T-helper 17 cell (primary cell): ENCODE results near the gene IFNLR1. TPM values are rescaled to one million over a fixed set of nuclear protein-coding genes. Genes with fewer than 3 reads are reported as not detected.

Experiments
- ATAC-seq: fragments of 150-1000 bp; cut with Tn5 transposase; 2 replicates; pipeline ENCODE4 v1.10.0; 2021; ENCODE audit warnings: mild to moderate bottlenecking, moderate library complexity
- DNase-seq, 3 donors: peaks; one replicate each; pipeline versions ENCODE4 v3.0.0 to v3.0.0-alpha.2; 2020 to 2021
- H3K9me3 ChIP-seq: one replicate; pipeline ENCODE4 v1.7.0; 2013; ENCODE audit warnings: low read length, mild to moderate bottlenecking; ENCODE audit not compliant: control insufficient read depth, poor library complexity, severe bottlenecking
- H3K27ac Mint-ChIP-seq: one replicate; pipeline ENCODE4 v1.8.0; 2022; ENCODE audit warnings: mild to moderate bottlenecking, moderate library complexity, mixed read lengths
- H3K27me3 Mint-ChIP-seq: one replicate; pipeline ENCODE4 v1.8.0; 2022; ENCODE audit warnings: mixed read lengths
- H3K36me3 Mint-ChIP-seq: one replicate; pipeline ENCODE4 v1.8.0; 2022; ENCODE audit warnings: low read depth, mixed read lengths
- H3K4me1 Mint-ChIP-seq: one replicate; pipeline ENCODE4 v1.8.0; 2022; ENCODE audit warnings: mild to moderate bottlenecking, mixed read lengths
- H3K4me3 Mint-ChIP-seq: one replicate; pipeline ENCODE4 v1.8.0; 2022; ENCODE audit warnings: mild to moderate bottlenecking, moderate library complexity, mixed read lengths
- total RNA-seq, 4 donors: library from RNA in 2 of 4; stranded (reverse) in 2 of 4; gene quantifications; one replicate each; pipeline ENCODE4 v1.2.3 and lab custom pipeline; 2022 to 2026

Gene IFNLR1
- total RNA-seq, 2 donors from 2014 or later: 0.65 to 1.3 TPM

GRCh38 chr1:24161270-24161669 is 25.8 kb downstream of the IFNLR1 start:
- Mint-ChIP-seq H3K27me3 (no peaks in the 10 kb centered on the region), H3K4me1 (peaks cover 3% of the 10 kb centered on the region), H3K36me3 (peaks cover 2% of the 10 kb centered on the region), H3K4me3 (no peak overlapping the region), H3K27ac (no peak overlapping the region)
- DNase-seq (no peak), ATAC-seq (no peak)
- H3K9me3 ChIP-seq: no peaks in the 10 kb centered on the region

- no peak for DNase-seq
- Mint-ChIP-seq H3K4me1 (peaks cover 3% of the 10 kb centered on the region), H3K36me3 (peaks cover 2% of the 10 kb centered on the region), H3K27ac (no peak overlapping the region), H3K27me3 (no peaks in the 10 kb centered on the region), H3K4me3 (no peak overlapping the region)
- H3K9me3 ChIP-seq: no peaks in the 10 kb centered on the region
- ATAC-seq: no peak
Measured at GRCh38 chr1:24159366-24159765, 27.7 kb downstream of the IFNLR1 start.

DNA sequence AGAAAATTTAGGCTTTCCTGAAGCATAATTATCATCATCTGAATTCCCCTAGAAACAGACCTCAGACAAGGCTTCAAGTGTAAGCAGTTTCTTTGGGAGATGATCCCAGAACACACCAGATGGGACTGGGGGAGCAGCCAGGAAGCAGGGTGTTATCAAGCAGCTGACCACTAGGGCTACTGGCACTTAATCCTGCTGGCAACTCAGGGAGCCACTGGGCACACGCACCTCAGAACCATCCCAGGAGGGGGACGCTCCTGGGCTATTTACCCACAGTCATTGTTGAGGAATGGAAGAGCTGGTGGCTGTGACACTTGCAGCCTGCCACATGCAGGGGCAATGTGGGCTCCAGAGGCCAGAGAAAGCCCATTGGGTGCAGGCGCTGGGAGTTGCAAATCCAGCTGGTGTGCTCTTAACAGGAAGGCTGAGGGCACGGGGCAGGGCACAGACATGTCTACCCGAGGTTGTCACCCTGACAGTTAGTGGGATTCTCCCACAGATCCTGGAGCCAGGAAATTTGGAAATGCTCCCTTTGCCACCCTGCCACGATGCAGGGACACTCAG is 29.1 kb downstream of the IFNLR1 start:
- Mint-ChIP-seq H3K4me3 (no peak overlapping the region), H3K27ac (no peak overlapping the region), H3K4me1 (peaks cover under 1% of the 10 kb centered on the region), H3K36me3 (peaks cover 2% of the 10 kb centered on the region), H3K27me3 (peaks cover 5% of the 10 kb centered on the region)
- DNase-seq (no peak), ATAC-seq (no peak)
- no peaks in the 10 kb centered on the region for H3K9me3 ChIP-seq

- Mint-ChIP-seq H3K27me3 (peaks cover 18% of the 10 kb centered on the region), H3K27ac (no peak overlapping the region), H3K4me3 (no peak overlapping the region), H3K36me3 (peaks cover 2% of the 10 kb centered on the region), H3K4me1 (no peaks in the 10 kb centered on the region)
- H3K9me3 ChIP-seq: no peaks in the 10 kb centered on the region
- no peak for ATAC-seq
- no peak for DNase-seq
Measured at GRCh38 chr1:24156542-24157260, 30.4 kb downstream of the IFNLR1 start.

DNA sequence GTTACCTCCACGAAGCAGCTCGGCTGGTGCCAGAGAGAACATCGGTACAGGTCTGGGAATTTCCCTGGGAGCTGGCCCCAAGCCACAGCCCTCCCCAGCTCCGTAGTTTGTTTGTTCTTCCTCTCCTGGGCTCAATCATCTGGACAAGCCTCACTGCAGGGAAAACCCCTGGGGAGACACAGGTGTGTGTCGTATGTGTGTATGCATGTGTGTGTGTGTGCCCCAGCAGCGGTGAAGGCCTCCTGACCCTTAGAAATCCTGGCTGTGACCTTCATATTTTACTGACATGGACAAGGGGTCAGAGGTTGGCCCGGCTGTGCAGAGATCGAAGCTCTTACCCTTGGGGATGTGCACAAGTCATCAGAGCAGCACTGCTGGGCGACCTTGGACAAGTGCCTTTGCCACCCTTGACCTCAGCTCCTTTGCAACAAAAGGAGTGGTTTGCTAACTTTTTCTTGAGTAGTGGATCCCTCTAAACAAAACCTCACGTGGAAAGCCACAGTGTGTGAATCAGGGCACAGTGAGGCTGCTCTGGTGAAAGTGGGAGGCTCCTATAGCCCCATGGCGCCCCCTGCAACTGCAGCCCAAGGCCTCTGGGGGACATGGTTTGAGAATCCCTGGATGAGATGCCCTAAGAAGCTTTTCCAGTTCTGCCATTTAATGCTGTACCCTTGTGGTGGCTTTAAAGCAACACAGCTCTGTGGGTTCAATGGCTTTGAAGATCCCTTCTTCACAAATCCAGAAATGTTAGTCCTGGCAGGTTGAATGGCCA is 31.9 kb downstream of the IFNLR1 start:
- no peak for ATAC-seq
- H3K36me3 Mint-ChIP-seq: peaks cover 4% of the 10 kb centered on the region
- H3K27me3 Mint-ChIP-seq: peaks cover 33% of the 10 kb centered on the region
- no peak overlapping the region for H3K4me3 Mint-ChIP-seq
- H3K4me1 Mint-ChIP-seq: peaks cover 10% of the 10 kb centered on the region
- DNase-seq: no peak
- H3K27ac Mint-ChIP-seq: no peak overlapping the region
- no peaks in the 10 kb centered on the region for H3K9me3 ChIP-seq

DNA sequence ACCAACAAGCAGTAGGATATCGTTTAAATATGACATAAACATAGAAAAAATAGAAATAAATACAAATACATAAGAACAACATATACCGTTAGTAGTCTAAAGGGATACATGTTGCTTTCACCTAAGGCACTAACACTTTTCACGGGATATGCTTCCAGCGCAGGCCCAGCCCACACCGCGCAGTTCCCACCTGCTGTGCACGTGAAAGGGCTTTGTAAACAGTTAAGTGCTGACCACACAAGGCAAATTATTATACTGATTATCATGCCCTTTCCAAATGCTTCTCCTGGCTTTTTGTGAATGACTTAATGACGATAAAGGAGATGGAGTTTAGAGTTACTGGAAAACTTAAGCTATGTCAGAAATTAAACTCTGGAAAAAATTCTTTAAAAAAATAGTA is 32.9 kb downstream of the IFNLR1 start:
- H3K9me3 ChIP-seq: no peaks in the 10 kb centered on the region
- no peak overlapping the region for H3K27ac Mint-ChIP-seq

GRCh38 chr1:24152631-24153494 is 34.2 kb downstream of the IFNLR1 start:
- H3K27ac Mint-ChIP-seq: no peak overlapping the region
- peaks cover 4% of the 10 kb centered on the region for H3K36me3 Mint-ChIP-seq
- ATAC-seq (no peak), DNase-seq (no peak)
- no peaks in the 10 kb centered on the region for H3K9me3 ChIP-seq
- peaks cover 10% of the 10 kb centered on the region for H3K4me1 Mint-ChIP-seq
- H3K4me3 Mint-ChIP-seq: no peak overlapping the region
- peaks cover 55% of the 10 kb centered on the region for H3K27me3 Mint-ChIP-seq

More for the DNA sequence above, 32.9 kb downstream of the IFNLR1 start:
- ATAC-seq (no peak), DNase-seq (no peak)
- H3K4me1 Mint-ChIP-seq: peaks cover 10% of the 10 kb centered on the region
- no peak overlapping the region for H3K4me3 Mint-ChIP-seq
- peaks cover 43% of the 10 kb centered on the region for H3K27me3 Mint-ChIP-seq
- H3K36me3 Mint-ChIP-seq: peaks cover 4% of the 10 kb centered on the region

DNA sequence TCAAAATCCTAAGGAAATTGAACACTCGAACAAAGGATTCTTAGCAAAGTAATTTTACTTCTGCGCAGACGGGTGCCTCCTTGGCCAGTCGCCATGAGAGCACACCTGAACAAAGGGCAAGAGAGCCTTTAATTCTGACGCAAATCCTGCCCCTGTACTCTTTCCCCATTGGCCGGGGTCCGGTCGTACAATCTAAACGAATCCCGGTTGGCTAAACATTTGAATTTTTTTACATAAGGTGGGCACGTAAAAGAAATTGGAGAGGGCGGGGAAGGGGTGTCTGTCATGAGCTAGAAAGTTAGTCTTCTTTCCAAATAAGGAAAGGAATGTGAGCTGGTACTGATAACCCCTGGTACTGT is 35.9 kb downstream of the IFNLR1 start:
- H3K27me3 Mint-ChIP-seq: peaks cover 69% of the 10 kb centered on the region
- peaks cover 12% of the 10 kb centered on the region for H3K4me1 Mint-ChIP-seq
- DNase-seq (no peak), ATAC-seq (peak; percentile 6)
- H3K4me3 Mint-ChIP-seq: peak overlapping the region; percentile 66
- no peak overlapping the region for H3K27ac Mint-ChIP-seq
- H3K9me3 ChIP-seq: no peaks in the 10 kb centered on the region
- peaks cover 4% of the 10 kb centered on the region for H3K36me3 Mint-ChIP-seq

DNA sequence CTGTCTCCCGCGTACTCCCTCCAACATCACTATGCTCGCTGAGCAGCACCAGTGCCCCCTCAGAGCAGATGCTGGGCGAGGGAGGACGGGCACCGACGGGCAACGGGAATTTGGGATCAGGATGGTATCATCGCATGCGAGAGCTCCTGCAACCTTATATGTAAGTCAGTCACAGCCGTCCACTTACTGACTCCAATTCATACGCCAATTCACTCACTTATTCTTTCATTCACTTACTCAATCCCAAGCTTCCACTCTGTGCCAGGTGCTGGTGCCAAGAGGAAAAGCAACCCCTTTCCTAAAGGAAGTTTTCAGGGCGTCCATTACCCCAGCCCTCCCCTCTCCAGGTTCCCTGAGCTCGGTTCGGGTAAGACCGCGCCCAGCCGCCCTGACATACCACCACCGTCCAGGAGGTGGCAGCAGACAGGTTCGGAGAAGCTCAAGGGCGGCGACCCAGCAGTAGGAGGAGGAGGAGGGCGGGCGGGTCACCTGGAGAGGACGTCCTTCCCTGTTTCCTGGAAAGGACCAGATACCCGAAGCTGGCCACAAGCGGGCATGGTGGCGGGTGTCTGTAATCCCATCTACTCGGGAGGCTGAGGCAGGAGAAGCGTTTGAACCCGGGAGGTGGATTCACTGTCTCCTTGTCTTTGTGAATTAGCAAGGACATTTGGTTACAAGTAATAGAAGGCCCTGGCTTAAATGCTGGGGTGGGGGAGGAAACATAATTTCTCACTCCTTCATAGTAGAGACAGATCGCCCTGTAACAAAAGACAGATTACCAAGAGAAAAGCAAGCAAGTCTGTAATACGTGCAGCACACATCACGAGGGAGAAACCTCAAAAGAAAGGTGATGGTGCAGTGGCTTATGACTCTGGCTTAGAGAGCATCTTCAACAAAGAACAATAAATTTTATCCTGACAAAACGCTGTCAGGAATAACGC is 36.6 kb downstream of the IFNLR1 start:
- Mint-ChIP-seq H3K27me3 (peaks cover 73% of the 10 kb centered on the region), H3K27ac (no peak overlapping the region), H3K4me1 (peaks cover 12% of the 10 kb centered on the region), H3K4me3 (peak overlapping the region; percentile 66), H3K36me3 (peaks cover 4% of the 10 kb centered on the region)
- no peaks in the 10 kb centered on the region for H3K9me3 ChIP-seq
- peak; percentile 98 for ATAC-seq
- peak; percentile 71 to 88 (median 72) for DNase-seq

GRCh38 chr1:24149866-24150233 is 37.2 kb downstream of the IFNLR1 start:
- Mint-ChIP-seq H3K4me1 (peaks cover 12% of the 10 kb centered on the region), H3K27ac (no peak overlapping the region), H3K36me3 (peaks cover 4% of the 10 kb centered on the region), H3K27me3 (peaks cover 74% of the 10 kb centered on the region), H3K4me3 (peak overlapping the region; percentile 66)
- H3K9me3 ChIP-seq: no peaks in the 10 kb centered on the region
- DNase-seq: no peak
- ATAC-seq: peak; percentile 3

- ATAC-seq (no peak), DNase-seq (no peak)
- Mint-ChIP-seq H3K27me3 (peaks cover 80% of the 10 kb centered on the region), H3K36me3 (peaks cover 4% of the 10 kb centered on the region), H3K27ac (no peak overlapping the region), H3K4me1 (peaks cover 12% of the 10 kb centered on the region), H3K4me3 (no peak overlapping the region)
- H3K9me3 ChIP-seq: no peaks in the 10 kb centered on the region
Measured at GRCh38 chr1:24147816-24148215, 39.3 kb downstream of the IFNLR1 start.

DNA sequence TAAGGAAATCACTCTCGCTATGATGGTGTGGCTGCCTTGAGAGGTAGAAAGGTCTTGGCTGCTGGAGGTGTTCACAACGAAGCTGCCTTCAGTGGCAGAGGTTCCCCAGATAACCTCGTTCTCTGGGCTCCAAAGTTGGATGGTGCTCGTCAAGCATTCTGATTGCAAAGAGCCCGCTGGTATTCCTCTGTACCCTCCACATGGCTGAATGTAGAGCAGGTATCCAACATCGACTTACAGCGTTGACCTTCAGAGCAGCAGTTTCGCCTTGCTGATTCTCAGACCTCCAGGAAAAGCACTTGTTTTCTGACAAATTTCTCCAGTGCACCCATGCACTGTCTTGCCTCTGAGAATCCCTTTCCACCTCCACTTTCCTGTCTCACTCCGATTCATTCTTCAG is 39.9 kb downstream of the IFNLR1 start:
- no peaks in the 10 kb centered on the region for H3K9me3 ChIP-seq
- H3K4me1 Mint-ChIP-seq: peaks cover 12% of the 10 kb centered on the region
- peaks cover 78% of the 10 kb centered on the region for H3K27me3 Mint-ChIP-seq
- no peak overlapping the region for H3K27ac Mint-ChIP-seq
- H3K36me3 Mint-ChIP-seq: peaks cover 4% of the 10 kb centered on the region
- H3K4me3 Mint-ChIP-seq: no peak overlapping the region
- ATAC-seq: no peak
- DNase-seq: no peak
